ES-I3 (cell line): Measurements from ENCODE around the gene MARS1.

Experiments
- H3K36me3 ChIP-seq: 2 replicates; pipeline ENCODE4 v1.6.1; 2013; ENCODE audit warnings: mild to moderate bottlenecking, low read length, control low read depth, moderate library complexity; ENCODE audit not compliant: insufficient read depth
- H3K4me1 ChIP-seq: 2 replicates; pipeline ENCODE4 v1.6.1; 2013; ENCODE audit warnings: mild to moderate bottlenecking, control low read depth, low read length; ENCODE audit not compliant: insufficient read depth
- H3K9ac ChIP-seq: 2 replicates; pipeline ENCODE4 v1.6.1; 2013; ENCODE audit warnings: low read depth, mild to moderate bottlenecking, low read length, moderate library complexity
- H3K9me3 ChIP-seq: 2 replicates; pipeline ENCODE4 v1.6.1; 2013; ENCODE audit warnings: mild to moderate bottlenecking, low read length, moderate library complexity; ENCODE audit not compliant: control insufficient read depth, insufficient read depth

Gene MARS1

GRCh38 chr12:57518920-57519795, 31.3 kb downstream of the MARS1 start:
- H3K4me1 ChIP-seq: no peaks in the 10 kb centered on the region; the same call in 1 of the 2 replicates
- peak overlapping the region; percentile 98 for H3K9ac ChIP-seq
- H3K9me3 ChIP-seq: no peaks in the 10 kb centered on the region
- peaks cover 43% of the 10 kb centered on the region for H3K36me3 ChIP-seq

- Histone ChIP-seq H3K36me3 (peaks cover 39% of the 10 kb centered on the region), H3K4me1 (no peaks in the 10 kb centered on the region; the same call in 1 of the 2 replicates), H3K9me3 (no peaks in the 10 kb centered on the region), H3K9ac (peak overlapping the region; percentile 98)
Measured at GRCh38 chr12:57519796-57520052, 31.9 kb downstream of the MARS1 start.

- H3K4me1 ChIP-seq: no peaks in the 10 kb centered on the region; the same call in 1 of the 2 replicates
- H3K9ac ChIP-seq: peak within 1 kb of the TSS; percentile 98
- no peaks in the 10 kb centered on the region for H3K9me3 ChIP-seq
- H3K36me3 ChIP-seq: peaks cover 36% of the 10 kb centered on the region
Measured at GRCh38 chr12:57520053-57520818, 32.4 kb downstream of the MARS1 start, which contains the start of gene DDIT3. Gene DDIT3 (minus strand): TSS chr12:57520514. CDS start chr12:57517406, 3,108 bp downstream.

- no peaks in the 10 kb centered on the region for H3K9me3 ChIP-seq
- H3K9ac ChIP-seq: peak overlapping the region; percentile 80; the same call in 1 of the 2 replicates
- no peaks in the 10 kb centered on the region; the same call in 1 of the 2 replicates for H3K4me1 ChIP-seq
- H3K36me3 ChIP-seq: peaks cover 22% of the 10 kb centered on the region
Measured at GRCh38 chr12:57521525-57522010, 33.7 kb downstream of the MARS1 start.

- Histone ChIP-seq H3K4me1 (no peaks in the 10 kb centered on the region; the same call in 1 of the 2 replicates), H3K9me3 (no peaks in the 10 kb centered on the region), H3K36me3 (peaks cover 18% of the 10 kb centered on the region), H3K9ac (peak within 1 kb of the TSS; percentile 80)
Measured at GRCh38 chr12:57522011-57522886, 34.4 kb downstream of the MARS1 start, which contains the start of gene MBD6. Gene MBD6 (plus strand): TSS chr12:57522824. CDS start chr12:57524304, 1,480 bp downstream.

GRCh38 chr12:57522887-57523705, 35.2 kb downstream of the MARS1 start:
- Histone ChIP-seq H3K9ac (peak overlapping the region; percentile 77), H3K36me3 (peaks cover 13% of the 10 kb centered on the region), H3K9me3 (no peaks in the 10 kb centered on the region), H3K4me1 (no peaks in the 10 kb centered on the region; the same call in 1 of the 2 replicates)

- Histone ChIP-seq H3K4me1 (no peaks in the 10 kb centered on the region; the same call in 1 of the 2 replicates), H3K36me3 (peaks cover 7% of the 10 kb centered on the region), H3K9ac (peak overlapping the region; percentile 77)
Measured at GRCh38 chr12:57523706-57524614, 36.1 kb downstream of the MARS1 start.

GRCh38 chr12:57524814-57525614, 37.1 kb downstream of the MARS1 start:
- no peak overlapping the region for H3K9ac ChIP-seq

More at GRCh38 chr12:57523706-57524614, 36.1 kb downstream of the MARS1 start:
- no peaks in the 10 kb centered on the region for H3K9me3 ChIP-seq

GRCh38 chr12:57525615-57526383, 37.9 kb downstream of the MARS1 start:
- Histone ChIP-seq H3K9ac (no peak overlapping the region), H3K9me3 (no peaks in the 10 kb centered on the region), H3K36me3 (peaks cover 9% of the 10 kb centered on the region; the same call in 1 of the 2 replicates), H3K4me1 (no peaks in the 10 kb centered on the region; the same call in 1 of the 2 replicates)

More at GRCh38 chr12:57524814-57525614, 37.1 kb downstream of the MARS1 start:
- Histone ChIP-seq H3K9me3 (no peaks in the 10 kb centered on the region), H3K36me3 (peaks cover 3% of the 10 kb centered on the region; the same call in 1 of the 2 replicates), H3K4me1 (no peaks in the 10 kb centered on the region; the same call in 1 of the 2 replicates)

GRCh38 chr12:57526477-57527126, 38.7 kb downstream of the MARS1 start:
- H3K36me3 ChIP-seq: peaks cover 11% of the 10 kb centered on the region; the same call in 1 of the 2 replicates
- H3K9me3 ChIP-seq: no peaks in the 10 kb centered on the region
- H3K9ac ChIP-seq: no peak overlapping the region
- no peaks in the 10 kb centered on the region; the same call in 1 of the 2 replicates for H3K4me1 ChIP-seq
